Posterior vena cava (tissue), 2 donors: Measurements from ENCODE around the gene KCNK15. TPM values are rescaled to one million over a fixed set of nuclear protein-coding genes. Genes with fewer than 3 reads are reported as not detected.

Experiments used
- total RNA-seq, 2 donors: library from RNA; stranded (reverse); fragmentation: NEBNext Ultra II Directional; extraction: Animal tissue kit (Norgen Biotek cat#: 25700); gene quantifications; one replicate each; pipeline ENCODE4 v1.2.1, GENCODE V29; 2021
- donor health status: DM: yes; HTN: yes; CAD: no.
- donor health status: DM: yes; HTN: yes; CAD: no.

Gene KCNK15
- total RNA-seq, 2 donors from 2014 or later, result 4.1 to 4.5 TPM

Other genes with a start within 250 kb of the KCNK15 start
- 100 to 1,000 TPM in 1 of 2 donors, 10 to 100 TPM in 1; 95.0 to 104 TPM for gene SERINC3, start 223.8 kb upstream of the KCNK15 start, total RNA-seq
- gene PKIG, start 163.3 kb upstream of the KCNK15 start, total RNA-seq, result 100 to 1,000 TPM; 125 to 246 TPM
- gene ADA, start 94.2 kb upstream of the KCNK15 start, total RNA-seq, result 10 to 100 TPM; 11.0 to 17.7 TPM
- gene CCN5, start 30.5 kb upstream of the KCNK15 start, total RNA-seq, result 100 to 1,000 TPM; 210 to 342 TPM
- 1 to 10 TPM; 5.6 to 6.6 TPM for gene RIMS4, start 64.7 kb downstream of the KCNK15 start, total RNA-seq
- 100 to 1,000 TPM; 165 to 179 TPM for gene YWHAB, start 139.8 kb downstream of the KCNK15 start, total RNA-seq
- 1 to 10 TPM; 5.9 to 9.9 TPM for gene PABPC1L, start 164.2 kb downstream of the KCNK15 start, total RNA-seq
- gene TOMM34, start 214.5 kb downstream of the KCNK15 start, total RNA-seq, result 10 to 100 TPM in 1 of 2 donors, 1 to 10 TPM in 1; 7.3 to 12.3 TPM
- 10 to 100 TPM; 29.0 to 30.1 TPM for gene STK4, start 220.6 kb downstream of the KCNK15 start, total RNA-seq